HG02588 (cell line): Measurements from ENCODE around the gene FNDC3B.
A peak's percentile ranks its signal among the peaks of the same experiment; 100 is the strongest.
"Not testable (repeated sequence)": the region's sequence is repeated elsewhere in the genome, so short reads cannot be mapped to it uniquely, and the experiment has no call there.

Source experiments
- ATAC-seq: cut with Tn5 transposase; IDR thresholded peaks from one replicate; pipeline ENCODE4 v1.9.1; 2021; ENCODE audit warnings: mild to moderate bottlenecking, moderate library complexity; ENCODE audit not compliant: unreplicated experiment

Gene FNDC3B

GRCh38 chr3:172030181-172030580 is 9.2 kb upstream of the FNDC3B start:
- ATAC-seq = no peak

- no peak for ATAC-seq
Observed at GRCh38 chr3:172031996-172032395, 7.4 kb upstream of the FNDC3B start.

- no peak for ATAC-seq
Observed at GRCh38 chr3:172033396-172033795, 6.0 kb upstream of the FNDC3B start.

- no peak for ATAC-seq
Observed at GRCh38 chr3:172034786-172035685, 4.3 kb upstream of the FNDC3B start.

GRCh38 chr3:172036541-172037215 is 2.7 kb upstream of the FNDC3B start:
- ATAC-seq = no peak

- no peak for ATAC-seq
Observed at GRCh38 chr3:172038798-172039435, 461 bp upstream of the FNDC3B start.

- peak; percentile 31 for ATAC-seq
Observed at GRCh38 chr3:172040078-172040980, 951 bp downstream of the FNDC3B start.

GRCh38 chr3:172040981-172041963 is 1.9 kb downstream of the FNDC3B start:
- ATAC-seq = no peak

- ATAC-seq = no peak
Observed at GRCh38 chr3:172042136-172042662, 2.8 kb downstream of the FNDC3B start.

- not testable (repeated sequence) for ATAC-seq
Observed at GRCh38 chr3:172042663-172043179, 3.3 kb downstream of the FNDC3B start.

GRCh38 chr3:172043233-172043632 is 3.9 kb downstream of the FNDC3B start:
- ATAC-seq = no peak

- ATAC-seq = no peak
Observed at GRCh38 chr3:172043766-172044165, 4.4 kb downstream of the FNDC3B start.

GRCh38 chr3:172044833-172045585 is 5.6 kb downstream of the FNDC3B start:
- no peak for ATAC-seq

- ATAC-seq = no peak
Observed at GRCh38 chr3:172046268-172046915, 7.0 kb downstream of the FNDC3B start.

GRCh38 chr3:172047567-172048115 is 8.3 kb downstream of the FNDC3B start:
- no peak for ATAC-seq

- no peak for ATAC-seq
Observed at GRCh38 chr3:172048599-172048998, 9.2 kb downstream of the FNDC3B start.

GRCh38 chr3:172051310-172051956 is 12.1 kb downstream of the FNDC3B start:
- no peak for ATAC-seq
